Stomach (tissue), 9 donors: Measurements from ENCODE around the gene NOBOX. TPM values are rescaled to one million over a fixed set of nuclear protein-coding genes. Genes with fewer than 3 reads are reported as not detected.

Experiments used
- DNase-seq, 2 donors: peaks; one replicate each; pipeline versions ENCODE4 v3.0.0 to v3.0.0-alpha.2; 2013 to 2019
- H3K27ac ChIP-seq, 5 donors: fragments of 200-600 bp in 4 of 5; sonication (generic) in 4 of 5; one replicate each; pipeline ENCODE4 v1.5.1; 2013 to 2019; ENCODE audit warnings: mild to moderate bottlenecking in 1 of 5, moderate library complexity in 1 of 5
- H3K27me3 ChIP-seq, 3 donors: fragments of 200-600 bp; sonication (generic); one replicate each; pipeline ENCODE4 v1.5.1; 2017 to 2019; ENCODE audit warnings: mixed run types in 1 of 3
- H3K36me3 ChIP-seq, 4 donors: fragments of 200-600 bp; sonication (generic); 1 replicate in 3 of 4; 2 replicates in 1 of 4; pipeline ENCODE4 v1.5.1; 2016 to 2019
- H3K4me1 ChIP-seq, 4 donors: fragments of 200-600 bp; sonication (generic); one replicate each; pipeline ENCODE4 v1.5.1; 2016 to 2019
- H3K4me3 ChIP-seq, 4 donors: fragments of 200-600 bp; sonication (generic) in 3 of 4; one replicate each; pipeline ENCODE4 v1.5.1; 2016 to 2019; ENCODE audit warnings: mild to moderate bottlenecking in 1 of 4
- H3K9me3 ChIP-seq, 4 donors: fragments of 200-600 bp; sonication (generic); one replicate each; pipeline ENCODE4 v1.5.1; 2016 to 2019
- EP300 ChIP-seq: sonication (generic); formaldehyde crosslinking; IDR thresholded peaks from one replicate; pipeline ENCODE4 v1.6.1; 2017; ENCODE audit warnings: antibody characterized with exemption
- POLR2A ChIP-seq, 4 donors: fragments of 450-650 bp; IDR thresholded peaks; one replicate each; pipeline ENCODE4 v1.6.1; 2016; ENCODE audit warnings: antibody characterized with exemption in 4 of 4, control low read depth in 2 of 4, mild to moderate bottlenecking in 1 of 4, moderate library complexity in 1 of 4
- POLR2AphosphoS5 ChIP-seq, 3 donors: sonication (generic); formaldehyde crosslinking; IDR thresholded peaks; one replicate each; pipeline ENCODE4 v1.6.1; 2016; ENCODE audit warnings: antibody characterized with exemption in 3 of 3
- WGBS, 5 donors: extraction: QIAGEN DNeasy Blood & Tissue Kit in 3 of 5; methylation state at CpG; one replicate each; pipeline versions ENCODE4 v1.1.5 to v1.1.7; 2013 to 2018; 5-methylcytosine and 5-hydroxymethylcytosine counted together
- intact Hi-C: fragments of 100-400 bp; cut with DNase I; formaldehyde crosslinking; loops from one replicate; pipeline ENCODE4 v1.15.1; 2023; ENCODE audit warnings: low total_unique reads
- polyA plus RNA-seq, 3 donors: library from polyadenylated mRNA; stranded (reverse); fragments of 200-250 nt; gene quantifications; one replicate each; pipeline ENCODE4 v1.2.3, GENCODE V29; 2013
- total RNA-seq, 5 donors: library from RNA; depleted of rRNA; stranded (reverse); fragments of >200 nt; gene quantifications; one replicate each; pipeline versions ENCODE4 v1.1.0 to v1.2.3, GENCODE V29; 2014 to 2016
- TF ChIP-seq, protein P1 (sequence below), 7 experiments: fragments of 450-650 bp in 4 of 7; fragments of 200-600 bp in 3 of 7; sonication (generic) in 3 of 7; IDR thresholded peaks; one replicate each; pipeline ENCODE4 v1.5.1; 2016 to 2019; ENCODE audit warnings: antibody characterized with exemption in 7 of 7, control low read depth in 2 of 7, mild to moderate bottlenecking in 1 of 7
- donor health status: healthy with polysubstance abuse.
- donor health status: Bipolar disorder and iron deficiency.
- donor health status: healthy.

Gene NOBOX
- total and polyA plus RNA-seq, 8 donors, result not detected

- Histone ChIP-seq H3K27me3 (no peaks in the 10 kb centered on the region), H3K36me3 (no peaks in the 10 kb centered on the region), H3K9me3 (no peaks in the 10 kb centered on the region), H3K27ac (no peak overlapping the region), H3K4me1 (peaks cover 0 to 8% (median 3%) of the 10 kb centered on the region in 4 donors), H3K4me3 (no peak overlapping the region)
- DNase-seq, result peak in 1 of 2 donors; percentile 82
- TF ChIP-seq, protein P1, sequence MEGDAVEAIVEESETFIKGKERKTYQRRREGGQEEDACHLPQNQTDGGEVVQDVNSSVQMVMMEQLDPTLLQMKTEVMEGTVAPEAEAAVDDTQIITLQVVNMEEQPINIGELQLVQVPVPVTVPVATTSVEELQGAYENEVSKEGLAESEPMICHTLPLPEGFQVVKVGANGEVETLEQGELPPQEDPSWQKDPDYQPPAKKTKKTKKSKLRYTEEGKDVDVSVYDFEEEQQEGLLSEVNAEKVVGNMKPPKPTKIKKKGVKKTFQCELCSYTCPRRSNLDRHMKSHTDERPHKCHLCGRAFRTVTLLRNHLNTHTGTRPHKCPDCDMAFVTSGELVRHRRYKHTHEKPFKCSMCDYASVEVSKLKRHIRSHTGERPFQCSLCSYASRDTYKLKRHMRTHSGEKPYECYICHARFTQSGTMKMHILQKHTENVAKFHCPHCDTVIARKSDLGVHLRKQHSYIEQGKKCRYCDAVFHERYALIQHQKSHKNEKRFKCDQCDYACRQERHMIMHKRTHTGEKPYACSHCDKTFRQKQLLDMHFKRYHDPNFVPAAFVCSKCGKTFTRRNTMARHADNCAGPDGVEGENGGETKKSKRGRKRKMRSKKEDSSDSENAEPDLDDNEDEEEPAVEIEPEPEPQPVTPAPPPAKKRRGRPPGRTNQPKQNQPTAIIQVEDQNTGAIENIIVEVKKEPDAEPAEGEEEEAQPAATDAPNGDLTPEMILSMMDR (IDR thresholded peaks at IDR 0.05), result peak in 5 of 7 experiments; percentile 42 to 73 (median 58)
- TF ChIP-seq POLR2AphosphoS5 (IDR thresholded peaks at IDR 0.05), result no peak
- no peak for TF ChIP-seq POLR2A (IDR thresholded peaks at IDR 0.05)
- TF ChIP-seq EP300, result no peak
- intact Hi-C loops, result no loop called here
- 1 to 7% (median 4%) methylated on average over 8 of the region's 8 CpGs for WGBS, 5 donors
Measured at GRCh38 chr7:144391823-144392255, 11.7 kb downstream of the NOBOX start.

- H3K27ac ChIP-seq, result no peak overlapping the region
- H3K9me3 ChIP-seq, result no peaks in the 10 kb centered on the region
- H3K27me3 ChIP-seq, result no peaks in the 10 kb centered on the region
- intact Hi-C loops, result no loop called here
- TF ChIP-seq, protein P1 (IDR thresholded peaks at IDR 0.05), result no peak
- no peak for TF ChIP-seq POLR2A (IDR thresholded peaks at IDR 0.05)
- TF ChIP-seq POLR2AphosphoS5 (IDR thresholded peaks at IDR 0.05), result no peak
- TF ChIP-seq EP300, result no peak
- WGBS, 5 donors, result 95 to 98% (median 98%) methylated on average over 4 of the region's 4 CpGs
- H3K36me3 ChIP-seq, result no peaks in the 10 kb centered on the region
- no peak overlapping the region for H3K4me3 ChIP-seq
- no peak for DNase-seq
- peaks cover 0 to 8% (median 3%) of the 10 kb centered on the region in 4 donors for H3K4me1 ChIP-seq
Measured at GRCh38 chr7:144391014-144391413, 12.5 kb downstream of the NOBOX start.

DNA sequence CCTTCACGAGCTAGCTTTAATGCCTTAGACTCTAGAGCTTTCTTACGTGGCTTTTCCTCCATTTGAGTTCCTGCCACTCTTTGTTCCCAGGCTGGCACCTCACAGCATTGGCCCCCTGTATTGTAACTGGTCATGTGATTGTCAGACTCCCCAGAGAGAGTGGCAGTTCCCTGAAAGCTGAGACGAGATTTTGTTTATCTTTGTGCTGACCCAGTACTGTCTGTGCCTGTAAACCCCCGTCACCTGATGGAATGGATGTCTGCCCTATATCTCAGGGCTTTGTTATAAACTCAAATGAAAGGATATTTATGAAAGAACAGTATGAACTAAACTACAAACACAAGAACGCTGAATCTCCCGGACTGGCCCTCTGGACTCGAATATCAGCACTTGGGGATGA lies 13.0 kb downstream of the NOBOX start:
- no peak overlapping the region for H3K4me3 ChIP-seq
- H3K27ac ChIP-seq, result no peak overlapping the region
- TF ChIP-seq EP300 (no peak), POLR2A (IDR thresholded peaks at IDR 0.05) (no peak)
- H3K9me3 ChIP-seq, result no peaks in the 10 kb centered on the region
- H3K36me3 ChIP-seq, result no peaks in the 10 kb centered on the region
- WGBS, 5 donors, result 50 to 70% (median 59%) methylated on average over 7 of the region's 7 CpGs
- peaks cover 0 to 8% (median 3%) of the 10 kb centered on the region in 4 donors for H3K4me1 ChIP-seq
- DNase-seq, result no peak
- H3K27me3 ChIP-seq, result no peaks in the 10 kb centered on the region
- intact Hi-C loops, result no loop called here

- intact Hi-C loops, result no loop called here
- no peaks in the 10 kb centered on the region for H3K27me3 ChIP-seq
- no peaks in the 10 kb centered on the region for H3K36me3 ChIP-seq
- 68 to 80% (median 74%) methylated on average over 5 of the region's 5 CpGs for whole genome bisulfite sequencing, 5 donors
- no peak overlapping the region for H3K27ac ChIP-seq
- DNase-seq, result no peak
- H3K4me1 ChIP-seq, result peaks cover 0 to 13% (median 6%) of the 10 kb centered on the region in 4 donors
- no peak for TF ChIP-seq POLR2AphosphoS5 (IDR thresholded peaks at IDR 0.05)
- no peak for TF ChIP-seq EP300
- TF ChIP-seq POLR2A (IDR thresholded peaks at IDR 0.05), result no peak
- TF ChIP-seq, protein P1 (IDR thresholded peaks at IDR 0.05), result no peak
- no peak overlapping the region for H3K4me3 ChIP-seq
- no peaks in the 10 kb centered on the region for H3K9me3 ChIP-seq
Measured at GRCh38 chr7:144388950-144389349, 14.5 kb downstream of the NOBOX start.

GRCh38 chr7:144386741-144387140 lies 16.8 kb downstream of the NOBOX start:
- Histone ChIP-seq H3K4me1 (peaks cover 0 to 12% (median 4%) of the 10 kb centered on the region in 4 donors), H3K4me3 (no peak overlapping the region), H3K27me3 (no peaks in the 10 kb centered on the region), H3K9me3 (no peaks in the 10 kb centered on the region), H3K36me3 (no peaks in the 10 kb centered on the region), H3K27ac (no peak overlapping the region)
- intact Hi-C loops, result no loop called here
- TF ChIP-seq POLR2AphosphoS5 (IDR thresholded peaks at IDR 0.05), result no peak
- TF ChIP-seq POLR2A (IDR thresholded peaks at IDR 0.05), result no peak
- TF ChIP-seq, protein P1 (IDR thresholded peaks at IDR 0.05), result no peak
- TF ChIP-seq EP300, result no peak
- no peak for DNase-seq
